Upper lobe of left lung (tissue), 6 donors: Measurements from ENCODE around the gene GPHA2. TPM values are rescaled to one million over a fixed set of nuclear protein-coding genes. Genes with fewer than 3 reads are reported as not detected.

Experiments used
- ATAC-seq, 2 donors: fragments of 200-7000 bp; cut with Tn5 transposase; one replicate each; pipeline ENCODE4 v1.9.1; 2022; ENCODE audit warnings: mild to moderate bottlenecking in 2 of 2, moderate library complexity in 2 of 2; ENCODE audit not compliant: low FRiP score in 2 of 2
- DNase-seq, 2 donors: peaks; one replicate each; pipeline ENCODE4 v3.0.0-alpha.2; 2019 to 2020
- H3K27ac ChIP-seq, 4 donors: fragments of 200-600 bp; sonication (generic); one replicate each; pipeline ENCODE4 v1.5.1; 2016 to 2019
- H3K27me3 ChIP-seq, 4 donors: fragments of 200-600 bp; sonication (generic); one replicate each; pipeline ENCODE4 v1.5.1; 2017 to 2019
- H3K36me3 ChIP-seq, 4 donors: fragments of 200-600 bp; sonication (generic); one replicate each; pipeline ENCODE4 v1.5.1; 2016 to 2019
- H3K4me1 ChIP-seq, 4 donors: fragments of 200-600 bp; sonication (generic); one replicate each; pipeline ENCODE4 v1.5.1; 2018 to 2019
- H3K4me3 ChIP-seq, 4 donors: fragments of 200-600 bp; sonication (generic); one replicate each; pipeline ENCODE4 v1.5.1; 2017 to 2019; ENCODE audit warnings: mild to moderate bottlenecking in 2 of 4, moderate library complexity in 1 of 4
- H3K9me3 ChIP-seq, 4 donors: fragments of 200-600 bp; sonication (generic); one replicate each; pipeline ENCODE4 v1.5.1; 2018 to 2019
- EP300 ChIP-seq, 4 donors: sonication (generic); formaldehyde crosslinking; IDR thresholded peaks; one replicate each; pipeline ENCODE4 v1.5.1; 2017; ENCODE audit warnings: antibody characterized with exemption in 4 of 4, control low read depth in 2 of 4
- POLR2A ChIP-seq, 4 donors: fragments of 450-650 bp; IDR thresholded peaks; one replicate each; pipeline ENCODE4 v1.5.1; 2016 to 2017; ENCODE audit warnings: antibody characterized with exemption in 4 of 4, mild to moderate bottlenecking in 2 of 4
- POLR2AphosphoS5 ChIP-seq, 2 donors: sonication (generic); formaldehyde crosslinking; IDR thresholded peaks; one replicate each; pipeline ENCODE4 v1.5.1; 2017; ENCODE audit warnings: antibody characterized with exemption in 2 of 2
- whole genome bisulfite sequencing, 2 donors: methylation state at CpG; one replicate each; pipeline ENCODE4 v1.1.5; 2017 to 2018; 5-methylcytosine and 5-hydroxymethylcytosine counted together
- total RNA-seq, 6 donors: library from RNA; depleted of rRNA in 4 of 6; stranded (reverse); fragments of >200 nt in 4 of 6; gene quantifications; one replicate each; pipeline versions ENCODE4 v1.1.0 to v1.2.1, GENCODE V29; 2016 to 2021
- TF ChIP-seq, protein P1 (sequence below), 6 experiments: fragments of 450-650 bp in 4 of 6; fragments of 200-600 bp in 2 of 6; sonication (generic) in 2 of 6; IDR thresholded peaks; one replicate each; pipeline ENCODE4 v1.5.1; 2016 to 2019; ENCODE audit warnings: antibody characterized with exemption in 6 of 6
- donor health status: DM: no; HTN: no; CAD: no; lungs with moderate emphysema.
- donor health status: DM: no; HTN: yes; CAD: no; lungs with severe emphysema.

Gene GPHA2
- total RNA-seq, 6 donors from 2014 or later = not detected

DNA sequence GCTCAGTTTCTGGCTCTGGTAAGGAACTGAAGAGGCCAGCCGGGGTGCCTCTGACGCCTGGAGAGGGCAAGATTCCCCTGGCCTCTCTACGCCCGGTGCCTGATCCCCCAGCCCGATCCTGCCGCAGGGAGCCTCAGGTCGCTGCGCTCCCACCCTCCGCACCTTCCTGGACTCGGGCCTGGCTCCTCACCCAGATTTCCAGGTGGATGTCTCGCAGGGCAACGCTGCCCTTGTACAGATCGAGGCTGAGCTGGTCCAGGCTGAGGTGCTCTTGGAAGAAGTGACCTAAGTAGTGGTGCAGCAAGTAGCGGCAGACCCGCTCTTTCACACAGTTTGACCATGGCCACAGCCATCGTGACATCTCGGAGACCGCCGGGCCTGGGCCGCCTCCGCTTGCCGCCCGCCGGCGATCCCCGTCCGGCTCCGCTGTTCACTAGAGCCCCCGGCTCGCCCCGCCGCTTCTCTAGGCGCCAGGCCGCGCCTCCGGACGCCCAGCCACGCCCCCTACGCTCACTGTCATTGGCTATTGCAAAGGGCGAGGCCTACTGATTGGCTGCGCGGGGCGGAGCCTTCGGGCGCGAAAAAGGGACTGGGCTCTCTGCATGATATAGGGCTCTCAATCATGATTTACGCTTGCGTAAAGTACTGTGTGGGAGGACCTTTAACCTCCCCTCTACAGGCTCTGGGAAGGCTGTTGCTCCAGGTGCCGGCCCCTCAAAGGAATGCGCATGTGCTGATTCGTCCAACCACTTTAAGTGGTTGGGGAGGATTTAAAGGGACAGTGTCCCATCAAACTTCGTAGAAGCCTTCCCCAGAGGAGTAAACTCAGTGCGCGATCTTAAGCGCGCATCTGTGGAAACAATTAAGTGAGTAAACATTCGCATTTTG lies 18.7 kb downstream of the GPHA2 start, which contains the start of gene ATG2A:
TSS of gene ATG2A (minus strand) at position 435 of the 888 bp plus-strand sequence. CDS start at position 361, 74 bp downstream.
- peaks cover 13 to 30% (median 19%) of the 10 kb centered on the region in 4 donors for H3K4me1 ChIP-seq
- WGBS, 2 donors = 0% methylated on average over 17 to 32 of the region's 57 CpGs
- no peaks in the 10 kb centered on the region for H3K27me3 ChIP-seq
- H3K27ac ChIP-seq = peak within 1 kb of the TSS; percentile 78 to 91 (median 86)
- peaks cover 9 to 25% (median 22%) of the 10 kb centered on the region in 4 donors for H3K36me3 ChIP-seq
- TF ChIP-seq EP300 (IDR thresholded peaks at IDR 0.05) (no peak), POLR2A (IDR thresholded peaks at IDR 0.05) (peak; percentile 45 to 98 (median 90)), POLR2AphosphoS5 (IDR thresholded peaks at IDR 0.05) (peak; percentile 72 to 90)
- TF ChIP-seq, protein P1, sequence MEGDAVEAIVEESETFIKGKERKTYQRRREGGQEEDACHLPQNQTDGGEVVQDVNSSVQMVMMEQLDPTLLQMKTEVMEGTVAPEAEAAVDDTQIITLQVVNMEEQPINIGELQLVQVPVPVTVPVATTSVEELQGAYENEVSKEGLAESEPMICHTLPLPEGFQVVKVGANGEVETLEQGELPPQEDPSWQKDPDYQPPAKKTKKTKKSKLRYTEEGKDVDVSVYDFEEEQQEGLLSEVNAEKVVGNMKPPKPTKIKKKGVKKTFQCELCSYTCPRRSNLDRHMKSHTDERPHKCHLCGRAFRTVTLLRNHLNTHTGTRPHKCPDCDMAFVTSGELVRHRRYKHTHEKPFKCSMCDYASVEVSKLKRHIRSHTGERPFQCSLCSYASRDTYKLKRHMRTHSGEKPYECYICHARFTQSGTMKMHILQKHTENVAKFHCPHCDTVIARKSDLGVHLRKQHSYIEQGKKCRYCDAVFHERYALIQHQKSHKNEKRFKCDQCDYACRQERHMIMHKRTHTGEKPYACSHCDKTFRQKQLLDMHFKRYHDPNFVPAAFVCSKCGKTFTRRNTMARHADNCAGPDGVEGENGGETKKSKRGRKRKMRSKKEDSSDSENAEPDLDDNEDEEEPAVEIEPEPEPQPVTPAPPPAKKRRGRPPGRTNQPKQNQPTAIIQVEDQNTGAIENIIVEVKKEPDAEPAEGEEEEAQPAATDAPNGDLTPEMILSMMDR (IDR thresholded peaks at IDR 0.05) = peak in 2 of 6 experiments; percentile 10 to 29
- peak; percentile 98 for ATAC-seq
- DNase-seq = peak; percentile 99 to 100
- no peaks in the 10 kb centered on the region for H3K9me3 ChIP-seq
- peak within 1 kb of the TSS; percentile 59 to 92 (median 78) for H3K4me3 ChIP-seq

DNA sequence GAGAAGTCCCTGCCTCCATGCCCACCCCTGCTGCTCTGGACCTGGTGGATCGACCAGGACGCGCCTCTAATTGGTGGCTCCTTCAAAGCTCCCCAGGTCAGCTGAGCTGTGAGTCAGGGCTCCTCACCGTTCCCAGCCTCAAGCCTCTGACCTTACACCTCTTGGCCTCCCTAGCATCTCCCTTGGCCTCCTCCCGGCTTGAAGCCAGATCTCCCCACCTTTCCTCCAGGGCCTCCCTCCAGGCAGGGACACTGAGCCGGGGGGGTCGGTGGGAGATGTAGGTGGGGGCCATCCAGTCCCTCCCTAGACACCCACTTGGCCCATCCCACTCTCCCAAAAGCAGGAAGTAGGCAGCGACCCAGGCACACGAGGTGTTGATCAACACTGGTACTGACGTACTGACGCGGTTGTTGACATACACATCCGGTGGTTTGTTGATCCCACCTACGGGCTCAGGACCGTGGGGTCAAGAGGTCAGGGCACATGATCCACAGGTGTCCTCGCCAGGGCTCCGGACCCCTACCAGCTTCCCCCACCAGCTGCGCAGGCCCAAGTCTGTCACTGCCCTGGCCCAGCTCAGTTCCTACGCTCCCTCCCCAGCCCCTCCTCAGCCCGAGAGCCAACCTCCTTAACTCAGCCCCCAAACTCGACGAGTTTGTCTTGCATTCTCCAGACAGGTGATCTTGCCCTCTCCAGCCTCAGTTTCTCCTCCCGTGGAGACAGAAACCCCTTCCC lies 19.5 kb downstream of the GPHA2 start:
- H3K27ac ChIP-seq = peak overlapping the region; percentile 78 to 91 (median 86)

DNA sequence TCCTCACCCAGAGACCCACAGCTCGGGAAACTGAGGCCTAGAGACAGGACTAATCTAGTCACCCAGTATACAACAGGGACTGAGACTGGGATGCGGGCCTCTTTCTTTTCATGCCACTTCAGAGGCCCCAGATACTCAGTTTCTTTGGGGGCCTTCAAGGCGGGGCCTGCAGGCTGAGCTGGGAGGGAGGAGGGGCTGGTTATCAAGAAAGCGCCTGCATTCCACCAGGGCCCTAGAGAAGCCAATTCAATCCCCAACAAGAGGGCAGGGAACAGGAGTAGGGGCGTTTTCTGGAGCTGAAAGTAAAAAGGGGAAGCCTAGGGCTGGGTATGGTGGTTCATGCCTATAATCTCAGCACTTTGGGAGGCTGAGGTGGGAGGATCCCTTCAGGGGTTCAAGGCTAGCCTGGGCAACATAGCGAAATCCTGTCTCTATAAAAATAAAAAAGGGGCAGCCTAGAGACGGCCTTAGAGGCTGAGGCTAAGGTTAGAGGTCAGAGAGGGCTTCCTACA lies 20.3 kb downstream of the GPHA2 start:
- Histone ChIP-seq H3K27ac (peak overlapping the region; percentile 78 to 91 (median 86)), H3K9me3 (no peaks in the 10 kb centered on the region), H3K27me3 (no peaks in the 10 kb centered on the region), H3K4me3 (peak overlapping the region in 3 of 4 donors; percentile 59 to 92 (median 75)), H3K36me3 (peaks cover 10 to 41% (median 38%) of the 10 kb centered on the region in 4 donors), H3K4me1 (peaks cover 13 to 30% (median 19%) of the 10 kb centered on the region in 4 donors)
- 78 to 80% methylated on average over 7 of the region's 7 CpGs for WGBS, 2 donors
- no peak for ATAC-seq
- no peak for DNase-seq
- TF ChIP-seq POLR2A (IDR thresholded peaks at IDR 0.05) (no peak), EP300 (IDR thresholded peaks at IDR 0.05) (no peak), POLR2AphosphoS5 (IDR thresholded peaks at IDR 0.05) (no peak)
- TF ChIP-seq, protein P1 (IDR thresholded peaks at IDR 0.05) = no peak

More for the DNA sequence above, 19.5 kb downstream of the GPHA2 start:
- peak overlapping the region; percentile 59 to 92 (median 78) for H3K4me3 ChIP-seq
- TF ChIP-seq, protein P1 (IDR thresholded peaks at IDR 0.05) = no peak
- TF ChIP-seq EP300 (IDR thresholded peaks at IDR 0.05) (no peak), POLR2AphosphoS5 (IDR thresholded peaks at IDR 0.05) (peak; percentile 71 to 72), POLR2A (IDR thresholded peaks at IDR 0.05) (no peak)
- peak; percentile 58 to 76 for DNase-seq
- no peaks in the 10 kb centered on the region for H3K9me3 ChIP-seq
- no peaks in the 10 kb centered on the region for H3K27me3 ChIP-seq
- H3K36me3 ChIP-seq = peaks cover 10 to 33% (median 30%) of the 10 kb centered on the region in 4 donors
- WGBS, 2 donors = 7% methylated on average over 21 to 23 of the region's 23 CpGs
- peak; percentile 1 to 40 for ATAC-seq
- H3K4me1 ChIP-seq = peaks cover 13 to 30% (median 19%) of the 10 kb centered on the region in 4 donors

DNA sequence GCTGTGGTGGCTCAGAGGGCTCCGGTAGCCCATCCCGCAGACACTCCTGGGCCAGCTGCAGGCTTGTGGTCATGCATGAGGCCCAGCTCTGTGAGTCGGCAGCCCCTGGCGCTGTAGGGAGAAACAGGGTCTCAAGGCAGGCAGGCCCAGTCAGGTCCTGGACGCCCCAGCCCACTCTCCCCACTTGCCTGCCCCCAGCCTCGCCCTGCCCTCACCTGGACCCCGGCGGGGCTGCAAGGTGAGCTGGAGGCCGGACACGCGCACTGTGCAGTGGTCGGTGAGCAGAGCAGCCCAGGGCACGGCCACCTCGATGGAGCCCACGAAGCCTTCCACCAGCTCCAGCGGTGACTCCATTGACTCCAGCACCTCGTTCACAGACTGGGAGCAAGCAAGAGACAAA lies 21.6 kb downstream of the GPHA2 start:
- Histone ChIP-seq H3K36me3 (peaks cover 10 to 54% (median 51%) of the 10 kb centered on the region in 4 donors), H3K4me3 (no peak overlapping the region), H3K27me3 (no peaks in the 10 kb centered on the region), H3K4me1 (peaks cover 13 to 30% (median 19%) of the 10 kb centered on the region in 4 donors), H3K27ac (no peak overlapping the region), H3K9me3 (no peaks in the 10 kb centered on the region)
- WGBS, 2 donors = 50 to 91% methylated on average over 1 to 17 of the region's 17 CpGs
- DNase-seq (peak in 1 of 2 donors; percentile 74), ATAC-seq (no peak)
- TF ChIP-seq POLR2A (IDR thresholded peaks at IDR 0.05) = no peak
- TF ChIP-seq EP300 (IDR thresholded peaks at IDR 0.05) = no peak
- no peak for TF ChIP-seq POLR2AphosphoS5 (IDR thresholded peaks at IDR 0.05)
- TF ChIP-seq, protein P1 (IDR thresholded peaks at IDR 0.05) = no peak
